ENCODE data around the gene GATAD2A.

Gene GATAD2A

DNA sequence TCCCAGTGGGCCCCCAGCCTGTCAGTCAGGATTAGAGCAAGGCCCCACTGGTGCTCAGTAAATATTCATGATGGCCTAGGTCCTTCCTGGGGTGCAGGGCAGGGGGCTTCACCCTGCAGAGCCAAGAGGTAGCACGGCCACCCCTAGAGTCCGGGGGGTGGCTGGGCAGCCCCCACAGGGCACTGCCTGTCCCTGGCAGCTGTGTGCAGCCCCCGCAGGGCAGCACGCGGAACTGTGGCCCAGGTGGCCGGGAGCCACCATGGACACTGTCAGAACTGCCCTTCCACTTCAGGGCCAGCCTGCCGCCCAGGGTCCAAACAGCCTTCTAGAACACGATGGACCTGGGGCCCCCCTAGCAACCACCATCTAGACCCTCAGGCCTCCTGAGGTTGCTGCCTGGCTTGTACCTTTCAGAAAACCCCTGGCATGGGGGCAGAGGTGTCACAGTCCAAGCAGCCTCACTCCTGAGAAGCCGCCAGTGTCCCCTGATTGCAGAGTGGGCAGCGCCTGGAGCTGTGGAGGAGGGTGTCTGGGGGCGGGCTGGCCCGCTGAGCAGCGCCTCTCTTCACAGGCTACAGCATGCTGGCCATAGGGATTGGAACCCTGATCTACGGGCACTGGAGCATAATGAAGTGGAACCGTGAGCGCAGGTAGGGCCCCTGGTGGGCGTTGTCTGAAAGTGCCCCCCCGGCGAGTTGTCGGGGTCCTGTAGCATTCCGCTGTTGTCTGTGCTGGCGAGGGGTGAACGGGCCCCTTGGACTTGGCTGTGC lies 120.3 kb downstream of the GATAD2A start:
- no peak overlapping the region for H3K4me3 ChIP-seq (replicated peaks in 1 of 2; ENCODE audit: low read depth in 2 of 2, low read length in 2 of 2)
- TF ChIP-seq, protein P1, sequence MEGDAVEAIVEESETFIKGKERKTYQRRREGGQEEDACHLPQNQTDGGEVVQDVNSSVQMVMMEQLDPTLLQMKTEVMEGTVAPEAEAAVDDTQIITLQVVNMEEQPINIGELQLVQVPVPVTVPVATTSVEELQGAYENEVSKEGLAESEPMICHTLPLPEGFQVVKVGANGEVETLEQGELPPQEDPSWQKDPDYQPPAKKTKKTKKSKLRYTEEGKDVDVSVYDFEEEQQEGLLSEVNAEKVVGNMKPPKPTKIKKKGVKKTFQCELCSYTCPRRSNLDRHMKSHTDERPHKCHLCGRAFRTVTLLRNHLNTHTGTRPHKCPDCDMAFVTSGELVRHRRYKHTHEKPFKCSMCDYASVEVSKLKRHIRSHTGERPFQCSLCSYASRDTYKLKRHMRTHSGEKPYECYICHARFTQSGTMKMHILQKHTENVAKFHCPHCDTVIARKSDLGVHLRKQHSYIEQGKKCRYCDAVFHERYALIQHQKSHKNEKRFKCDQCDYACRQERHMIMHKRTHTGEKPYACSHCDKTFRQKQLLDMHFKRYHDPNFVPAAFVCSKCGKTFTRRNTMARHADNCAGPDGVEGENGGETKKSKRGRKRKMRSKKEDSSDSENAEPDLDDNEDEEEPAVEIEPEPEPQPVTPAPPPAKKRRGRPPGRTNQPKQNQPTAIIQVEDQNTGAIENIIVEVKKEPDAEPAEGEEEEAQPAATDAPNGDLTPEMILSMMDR (IDR thresholded peaks at IDR 0.05; ENCODE audit: low read depth, low read length) = no peak
- no peak for DNase-seq (ENCODE audit: low read depth in 2 of 2)

DNA sequence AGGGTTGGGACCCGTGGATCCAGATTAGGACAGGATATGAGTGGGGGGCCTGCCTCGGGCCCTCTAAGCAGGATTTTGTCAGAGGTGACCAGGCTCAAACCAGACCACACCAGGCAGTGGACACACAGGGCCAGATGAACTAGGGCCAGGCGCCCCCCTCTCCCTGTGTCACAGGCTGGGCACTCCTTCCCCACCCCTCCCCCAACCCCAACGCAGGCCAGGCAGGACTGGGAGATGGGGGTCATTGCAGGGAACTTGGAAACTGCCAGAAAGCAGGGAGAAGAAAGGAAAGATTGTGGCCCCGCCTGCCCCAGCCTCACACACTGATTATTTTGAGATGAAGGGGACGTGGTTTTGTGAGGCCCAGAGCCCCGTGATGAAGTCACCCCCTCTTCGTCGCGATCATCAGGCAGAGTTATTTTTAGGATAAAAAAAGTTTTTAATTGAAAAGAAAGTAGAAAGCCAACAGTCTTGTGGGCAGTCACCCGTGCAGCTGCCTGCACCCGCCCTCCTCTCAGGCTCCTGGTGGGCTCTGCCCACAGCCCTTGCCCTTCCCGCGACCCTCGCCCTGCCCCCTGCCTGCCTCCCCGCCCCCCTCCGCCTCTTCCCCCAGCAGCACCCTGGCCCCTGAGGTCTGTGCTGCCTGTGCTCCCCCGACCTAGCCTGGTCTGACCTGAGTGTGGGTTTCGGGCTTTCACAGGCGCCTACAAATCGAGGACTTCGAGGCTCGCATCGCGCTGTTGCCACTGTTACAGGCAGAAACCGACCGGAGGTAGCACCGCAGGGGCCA lies 121.3 kb downstream of the GATAD2A start:
- TF ChIP-seq, protein P1 (IDR thresholded peaks at IDR 0.05; ENCODE audit: low read depth, low read length) = no peak
- no peak overlapping the region for H3K4me3 ChIP-seq (replicated peaks in 1 of 2; ENCODE audit: low read depth in 2 of 2, low read length in 2 of 2)

DNA sequence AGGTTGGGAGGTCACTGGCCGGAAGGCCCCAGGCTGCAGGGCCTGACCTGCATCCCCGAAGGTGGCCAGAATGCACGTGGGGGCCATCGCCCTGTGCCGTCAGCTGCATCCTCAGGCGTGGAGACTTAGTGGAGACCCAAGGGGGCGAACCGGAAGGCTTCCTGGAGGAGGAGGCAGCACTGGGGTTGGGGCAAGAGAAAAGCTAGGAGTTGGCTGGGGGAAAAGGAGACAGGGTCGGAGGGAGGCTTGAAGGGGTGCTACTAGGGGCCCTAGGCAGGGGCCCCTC lies 121.8 kb downstream of the GATAD2A start:
- no peak overlapping the region for H3K4me3 ChIP-seq (replicated peaks in 1 of 2; ENCODE audit: low read depth in 2 of 2, low read length in 2 of 2)
- TF ChIP-seq, protein P1 (IDR thresholded peaks at IDR 0.05; ENCODE audit: low read depth, low read length) = no peak
- no peak for DNase-seq (ENCODE audit: low read depth in 2 of 2)

More for the DNA sequence above, 121.3 kb downstream of the GATAD2A start:
- no peak for DNase-seq (ENCODE audit: low read depth in 2 of 2)

DNA sequence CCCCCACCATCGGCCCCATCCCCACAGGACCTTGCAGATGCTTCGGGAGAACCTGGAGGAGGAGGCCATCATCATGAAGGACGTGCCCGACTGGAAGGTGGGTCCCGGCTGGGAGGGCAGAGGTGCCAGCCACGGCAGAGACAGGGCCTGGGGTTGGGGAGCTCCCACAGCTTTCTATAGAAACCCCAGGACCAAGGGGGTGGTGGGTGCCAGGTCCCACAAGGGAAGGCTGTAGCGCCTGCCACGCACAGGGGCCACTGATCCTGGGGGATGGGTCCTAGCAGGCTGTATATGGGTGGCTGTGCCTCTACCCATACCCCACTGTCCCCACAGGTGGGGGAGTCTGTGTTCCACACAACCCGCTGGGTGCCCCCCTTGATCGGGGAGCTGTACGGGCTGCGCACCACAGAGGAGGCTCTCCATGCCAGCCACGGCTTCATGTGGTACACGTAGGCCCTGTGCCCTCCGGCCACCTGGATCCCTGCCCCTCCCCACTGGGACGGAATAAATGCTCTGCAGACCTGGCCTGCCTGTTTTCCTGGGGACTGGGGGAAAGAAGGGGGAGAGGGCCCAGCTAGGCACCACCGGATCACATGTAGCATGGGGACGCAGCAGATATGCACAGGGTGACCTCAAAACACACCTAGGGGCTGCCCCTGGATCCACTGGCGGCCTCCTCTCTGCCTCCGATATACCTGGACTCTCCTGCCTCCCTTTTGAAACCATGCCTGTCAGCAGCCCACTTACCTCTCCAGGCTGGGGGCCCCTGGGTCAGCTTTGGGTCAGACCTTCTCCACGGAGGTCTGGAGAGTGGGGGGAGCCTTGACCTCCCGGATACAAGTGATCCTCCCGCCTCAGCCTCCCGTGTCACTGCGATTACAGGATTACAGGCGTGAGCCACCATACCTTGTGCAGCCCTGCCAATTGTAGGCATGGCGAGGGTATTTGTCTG lies 122.5 kb downstream of the GATAD2A start:
- no peak overlapping the region for H3K4me3 ChIP-seq (replicated peaks in 1 of 2; ENCODE audit: low read depth in 2 of 2, low read length in 2 of 2)
- TF ChIP-seq, protein P1 (IDR thresholded peaks at IDR 0.05; ENCODE audit: low read depth, low read length) = no peak
- no peak for DNase-seq (ENCODE audit: low read depth in 2 of 2)

DNA sequence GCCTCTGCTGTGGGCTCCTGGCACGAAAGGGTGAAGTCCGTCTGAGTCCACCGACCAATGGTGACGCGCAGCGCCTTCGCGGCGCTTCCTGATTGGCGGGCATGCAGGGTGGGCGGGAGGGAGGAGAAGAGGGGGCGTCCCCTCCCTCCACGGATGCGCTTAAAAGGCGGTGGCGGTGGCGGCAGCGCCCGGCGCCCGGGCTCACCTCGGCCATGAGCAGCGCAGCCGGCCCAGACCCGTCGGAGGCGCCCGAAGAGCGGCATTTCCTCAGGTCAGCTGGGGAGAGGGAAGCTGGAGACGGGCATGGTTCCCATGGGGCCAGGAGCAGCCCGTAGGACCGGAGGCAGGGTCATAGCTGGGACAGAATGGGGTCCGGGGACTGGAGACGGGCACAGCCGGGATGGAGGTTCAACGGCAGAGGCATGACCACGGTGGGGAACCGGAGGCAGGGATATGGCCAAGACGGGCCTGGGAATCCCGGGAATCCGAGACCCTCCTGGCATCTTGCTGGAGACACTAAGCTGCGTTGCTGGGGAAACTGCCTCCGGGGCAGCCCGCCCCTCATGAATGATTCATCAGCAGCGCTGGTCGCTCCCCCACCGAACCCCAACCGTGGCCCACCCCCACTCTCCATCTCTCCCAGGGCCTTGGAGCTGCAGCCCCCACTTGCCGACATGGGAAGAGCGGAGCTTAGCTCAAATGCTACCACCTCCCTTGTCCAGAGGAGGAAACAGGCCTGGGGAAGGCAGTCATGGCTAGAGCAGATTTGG lies 123.4 kb downstream of the GATAD2A start, which contains the start of gene YJEFN3:
YJEFN3 (plus strand) TSS at position 191 of the 770 bp plus-strand sequence; CDS start at position 213, 22 bp downstream.
- TF ChIP-seq, protein P1 (IDR thresholded peaks at IDR 0.05; ENCODE audit: low read depth, low read length) = no peak
- DNase-seq (ENCODE audit: low read depth in 2 of 2) = no peak
- no peak within 1 kb of the TSS for H3K4me3 ChIP-seq (replicated peaks in 1 of 2; ENCODE audit: low read depth in 2 of 2, low read length in 2 of 2)

Data from cardiac fibroblast (primary cell).